Parathyroid adenoma (tissue), 2 donors: ENCODE data around the gene CDSN.

Source experiments
- H2AFZ ChIP-seq: fragments of 300-600 bp; sonication (generic); one replicate; pipeline ENCODE4 v1.7.0; 2017; ENCODE audit warnings: antibody characterized with exemption, mild to moderate bottlenecking
- H3K27ac ChIP-seq: fragments of 300-600 bp; sonication (generic); one replicate; pipeline ENCODE4 v1.7.0; 2017
- H3K27me3 ChIP-seq: fragments of 300-600 bp; sonication (generic); one replicate; pipeline ENCODE4 v1.7.0; 2017; ENCODE audit warnings: low read length; ENCODE audit not compliant: control insufficient read depth, insufficient read depth
- H3K36me3 ChIP-seq: fragments of 300-600 bp; sonication (generic); one replicate; pipeline ENCODE4 v1.7.0; 2017; ENCODE audit warnings: low read length; ENCODE audit not compliant: control insufficient read depth, insufficient read depth
- H3K4me1 ChIP-seq: fragments of 300-600 bp; sonication (generic); one replicate; pipeline ENCODE4 v1.7.0; 2017; ENCODE audit warnings: control low read depth
- H3K4me2 ChIP-seq: fragments of 300-600 bp; sonication (generic); one replicate; pipeline ENCODE4 v1.7.0; 2017; ENCODE audit warnings: low read length
- H3K4me3 ChIP-seq: fragments of 300-600 bp; sonication (generic); one replicate; pipeline ENCODE4 v1.7.0; 2017; ENCODE audit warnings: low read depth, low read length
- H3K79me2 ChIP-seq: fragments of 300-600 bp; sonication (generic); one replicate; pipeline ENCODE4 v1.7.0; 2017; ENCODE audit warnings: control low read depth
- H3K9ac ChIP-seq: fragments of 300-600 bp; sonication (generic); one replicate; pipeline ENCODE4 v1.7.0; 2017; ENCODE audit warnings: mild to moderate bottlenecking
- H3K9me3 ChIP-seq: fragments of 300-600 bp; sonication (generic); one replicate; pipeline ENCODE4 v1.7.0; 2017; ENCODE audit warnings: low read length; ENCODE audit not compliant: control insufficient read depth
- CTCF ChIP-seq: fragments of 300-600 bp; sonication (generic); IDR thresholded peaks from one replicate; pipeline ENCODE4 v1.7.0; 2017; ENCODE audit warnings: antibody characterized with exemption, mild to moderate bottlenecking
- donor health status: primary hyperparathyroidism.

The CDSN gene

GRCh38 chr6:31098449-31098938 lies 21.8 kb downstream of the CDSN start:
- TF ChIP-seq CTCF, result no peak
- Histone ChIP-seq H3K9me3 (no peaks in the 10 kb centered on the region), H3K4me3 (no peak overlapping the region), H3K36me3 (no peaks in the 10 kb centered on the region), H3K9ac (no peak overlapping the region), H3K79me2 (no peaks in the 10 kb centered on the region), H3K4me2 (no peak overlapping the region), H2AFZ (no peak overlapping the region), H3K27me3 (no peaks in the 10 kb centered on the region), H3K27ac (no peak overlapping the region), H3K4me1 (peaks cover 18% of the 10 kb centered on the region)

- H3K9ac ChIP-seq, result no peak overlapping the region
- peak overlapping the region; percentile 72 for H2AFZ ChIP-seq
- peak overlapping the region; percentile 33 for H3K27ac ChIP-seq
- H3K36me3 ChIP-seq, result no peaks in the 10 kb centered on the region
- H3K4me1 ChIP-seq, result peaks cover 18% of the 10 kb centered on the region
- TF ChIP-seq CTCF, result no peak
- no peaks in the 10 kb centered on the region for H3K27me3 ChIP-seq
- no peaks in the 10 kb centered on the region for H3K9me3 ChIP-seq
- H3K4me3 ChIP-seq, result no peak overlapping the region
- peak overlapping the region; percentile 41 for H3K4me2 ChIP-seq
- H3K79me2 ChIP-seq, result no peaks in the 10 kb centered on the region
These were observed 23.6 kb downstream of the CDSN start for GRCh38 chr6:31096656-31097055.

- Histone ChIP-seq H3K9me3 (no peaks in the 10 kb centered on the region), H3K27ac (peak overlapping the region; percentile 33), H3K27me3 (no peaks in the 10 kb centered on the region), H3K4me2 (peak overlapping the region; percentile 41), H2AFZ (peak overlapping the region; percentile 72), H3K9ac (no peak overlapping the region), H3K4me3 (no peak overlapping the region), H3K79me2 (no peaks in the 10 kb centered on the region), H3K36me3 (no peaks in the 10 kb centered on the region), H3K4me1 (peaks cover 18% of the 10 kb centered on the region)
- no peak for TF ChIP-seq CTCF
These were observed 24.0 kb downstream of the CDSN start for GRCh38 chr6:31096215-31096614.

- H3K9ac ChIP-seq, result no peak overlapping the region
- H3K4me1 ChIP-seq, result peaks cover 18% of the 10 kb centered on the region
- H3K79me2 ChIP-seq, result no peaks in the 10 kb centered on the region
- TF ChIP-seq CTCF, result no peak
- peak overlapping the region; percentile 38 for H2AFZ ChIP-seq
- no peak overlapping the region for H3K27ac ChIP-seq
- no peaks in the 10 kb centered on the region for H3K9me3 ChIP-seq
- no peaks in the 10 kb centered on the region for H3K36me3 ChIP-seq
- H3K27me3 ChIP-seq, result no peaks in the 10 kb centered on the region
- H3K4me3 ChIP-seq, result no peak overlapping the region
- no peak overlapping the region for H3K4me2 ChIP-seq
These were observed 25.8 kb downstream of the CDSN start for GRCh38 chr6:31094389-31094881.
